OCI-LY3 (cell line): ENCODE measurements around the gene ASTN2.

Experiments
- EZH2phosphoT487 ChIP-seq: fragments of 200-600 bp; shearing (Covaris generic); IDR thresholded peaks from 2 replicates; pipeline ENCODE4 v1.6.1; 2018; ENCODE audit warnings: antibody characterized with exemption, mixed run types, low read depth
- TF ChIP-seq, protein P1 (sequence below): fragments of 200-600, 300-600 bp; sonication (generic); IDR thresholded peaks from 2 replicates; pipeline ENCODE4 v1.5.1; 2014; ENCODE audit warnings: antibody characterized with exemption, low read length, low read depth

DNA sequence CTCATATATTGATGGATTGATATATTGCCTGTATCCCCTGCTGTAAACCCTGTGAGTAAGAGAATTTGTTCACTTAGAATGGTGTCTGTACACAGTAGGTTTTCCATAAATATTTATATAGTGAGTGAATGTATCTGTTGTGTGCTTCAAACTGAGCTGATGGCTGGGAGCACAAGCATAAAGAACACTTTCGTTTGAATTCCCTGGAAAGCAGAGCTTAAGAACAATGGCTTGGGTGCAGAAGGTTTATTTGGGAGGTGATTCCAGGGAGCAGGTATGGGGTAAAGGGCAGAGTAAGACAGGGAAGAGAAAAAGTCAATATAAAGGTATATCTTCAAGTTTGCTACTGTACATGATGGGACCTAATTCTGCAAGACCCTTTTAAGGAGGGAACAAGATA lies 918.7 kb downstream of the ASTN2 start:
- TF ChIP-seq, protein P1, sequence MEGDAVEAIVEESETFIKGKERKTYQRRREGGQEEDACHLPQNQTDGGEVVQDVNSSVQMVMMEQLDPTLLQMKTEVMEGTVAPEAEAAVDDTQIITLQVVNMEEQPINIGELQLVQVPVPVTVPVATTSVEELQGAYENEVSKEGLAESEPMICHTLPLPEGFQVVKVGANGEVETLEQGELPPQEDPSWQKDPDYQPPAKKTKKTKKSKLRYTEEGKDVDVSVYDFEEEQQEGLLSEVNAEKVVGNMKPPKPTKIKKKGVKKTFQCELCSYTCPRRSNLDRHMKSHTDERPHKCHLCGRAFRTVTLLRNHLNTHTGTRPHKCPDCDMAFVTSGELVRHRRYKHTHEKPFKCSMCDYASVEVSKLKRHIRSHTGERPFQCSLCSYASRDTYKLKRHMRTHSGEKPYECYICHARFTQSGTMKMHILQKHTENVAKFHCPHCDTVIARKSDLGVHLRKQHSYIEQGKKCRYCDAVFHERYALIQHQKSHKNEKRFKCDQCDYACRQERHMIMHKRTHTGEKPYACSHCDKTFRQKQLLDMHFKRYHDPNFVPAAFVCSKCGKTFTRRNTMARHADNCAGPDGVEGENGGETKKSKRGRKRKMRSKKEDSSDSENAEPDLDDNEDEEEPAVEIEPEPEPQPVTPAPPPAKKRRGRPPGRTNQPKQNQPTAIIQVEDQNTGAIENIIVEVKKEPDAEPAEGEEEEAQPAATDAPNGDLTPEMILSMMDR, result no peak
- no peak for TF ChIP-seq EZH2phosphoT487
